Uterus (tissue), 4 donors: Measurements from ENCODE around the gene TRIM75. TPM values are rescaled to one million over a fixed set of nuclear protein-coding genes. Genes with fewer than 3 reads are reported as not detected.
"Not testable (repeated sequence)": the region's sequence is repeated elsewhere in the genome, so short reads cannot be mapped to it uniquely, and the experiment has no call there.

Experiments
- DNase-seq, 2 donors: peaks; one replicate each; pipeline ENCODE4 v3.0.0-alpha.2; 2019 to 2020
- H3K27ac ChIP-seq, 2 donors: fragments of 200-600 bp; sonication (generic); 1 replicate in 1 of 2; 2 replicates in 1 of 2; pipeline ENCODE4 v1.5.1; 2016 to 2018
- H3K27me3 ChIP-seq, 2 donors: fragments of 200-600 bp; sonication (generic); one replicate each; pipeline ENCODE4 v1.5.1; 2018 to 2019; ENCODE audit warnings: control low read depth in 1 of 2
- H3K36me3 ChIP-seq, 2 donors: fragments of 200-600 bp; sonication (generic); one replicate each; pipeline ENCODE4 v1.5.1; 2019; ENCODE audit warnings: control low read depth in 1 of 2
- H3K4me1 ChIP-seq, 2 donors: fragments of 200-600 bp; sonication (generic); one replicate each; pipeline ENCODE4 v1.5.1; 2018 to 2019; ENCODE audit warnings: control low read depth in 1 of 2
- H3K4me3 ChIP-seq, 2 donors: fragments of 200-600 bp; sonication (generic); 1 replicate in 1 of 2; 2 replicates in 1 of 2; pipeline ENCODE4 v1.5.1; 2018 to 2019; ENCODE audit warnings: mild to moderate bottlenecking in 1 of 2
- H3K9me3 ChIP-seq, 2 donors: fragments of 200-600 bp; sonication (generic); one replicate each; pipeline ENCODE4 v1.5.1; 2019; ENCODE audit warnings: control low read depth in 1 of 2
- CTCF ChIP-seq, 4 experiments: fragments of 200-600 bp in 2 of 4; fragments of 450-650 bp in 2 of 4; sonication (generic) in 2 of 4; IDR thresholded peaks; one replicate each; pipeline ENCODE4 v1.5.1; 2016 to 2019; ENCODE audit warnings: antibody characterized with exemption in 4 of 4, mild to moderate bottlenecking in 2 of 4, moderate library complexity in 1 of 4
- POLR2A ChIP-seq, 2 donors: fragments of 450-650 bp; IDR thresholded peaks; one replicate each; pipeline ENCODE4 v1.6.1; 2016; ENCODE audit warnings: antibody characterized with exemption in 2 of 2, mild to moderate bottlenecking in 1 of 2, moderate library complexity in 1 of 2
- intact Hi-C: fragments of 100-400 bp; cut with DNase I; formaldehyde crosslinking; loops from one replicate; pipeline ENCODE4 v1.15.1; 2023; ENCODE audit warnings: low total_unique reads
- total RNA-seq, 4 donors: library from RNA; depleted of rRNA in 3 of 4; stranded (reverse); fragments of >200 nt in 3 of 4; gene quantifications; one replicate each; pipeline versions ENCODE4 v1.1.0 to v1.2.4, GENCODE V29; 2014 to 2023
- donor health status: DM: yes; HTN: yes; CAD: no.

Gene TRIM75
- total RNA-seq, 4 donors from 2014 or later: not detected

GRCh38 chr4:165079476-165079875 lies 25.8 kb downstream of the TRIM75 start:
- Histone ChIP-seq H3K27me3 (no peaks in the 10 kb centered on the region), H3K36me3 (no peaks in the 10 kb centered on the region), H3K27ac (no peak overlapping the region), H3K4me3 (no peak overlapping the region), H3K4me1 (no peaks in the 10 kb centered on the region), H3K9me3 (no peaks in the 10 kb centered on the region)
- TF ChIP-seq POLR2A (IDR thresholded peaks at IDR 0.05) (no peak), CTCF (IDR thresholded peaks at IDR 0.05) (no peak)
- intact Hi-C loops: no loop called here
- DNase-seq: no peak

GRCh38 chr4:165084787-165085186 lies 31.1 kb downstream of the TRIM75 start:
- H3K27ac ChIP-seq, intact Hi-C loops, DNase-seq, H3K4me1 ChIP-seq, H3K4me3 ChIP-seq, H3K27me3 ChIP-seq, H3K36me3 ChIP-seq, H3K9me3 ChIP-seq: not testable (repeated sequence)

DNA sequence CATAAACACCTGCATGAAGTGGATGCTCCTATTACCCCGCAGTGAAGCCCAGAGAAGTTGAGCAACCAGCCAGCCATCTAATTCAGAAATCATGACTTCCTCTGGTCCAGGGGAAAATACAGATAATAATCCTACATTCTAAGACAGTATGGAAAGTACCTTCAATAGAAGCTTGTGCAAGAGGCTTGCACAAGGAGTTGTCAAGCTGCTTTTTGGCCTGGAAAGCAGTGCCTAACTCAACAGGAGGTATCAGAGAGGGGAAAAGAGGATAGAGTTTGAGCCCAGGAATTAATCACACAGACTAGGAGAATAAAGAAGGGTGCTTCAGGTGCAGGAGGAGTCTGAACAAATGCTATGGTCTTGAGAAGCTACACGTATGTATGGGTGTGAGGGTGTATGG lies 32.3 kb downstream of the TRIM75 start:
- DNase-seq: no peak
- no peaks in the 10 kb centered on the region for H3K9me3 ChIP-seq
- TF ChIP-seq POLR2A (IDR thresholded peaks at IDR 0.05) (no peak), CTCF (IDR thresholded peaks at IDR 0.05) (no peak)
- no peak overlapping the region for H3K4me3 ChIP-seq
- intact Hi-C loops: no loop called here
- no peaks in the 10 kb centered on the region for H3K4me1 ChIP-seq
- no peaks in the 10 kb centered on the region for H3K36me3 ChIP-seq
- no peak overlapping the region for H3K27ac ChIP-seq
- H3K27me3 ChIP-seq: no peaks in the 10 kb centered on the region

DNA sequence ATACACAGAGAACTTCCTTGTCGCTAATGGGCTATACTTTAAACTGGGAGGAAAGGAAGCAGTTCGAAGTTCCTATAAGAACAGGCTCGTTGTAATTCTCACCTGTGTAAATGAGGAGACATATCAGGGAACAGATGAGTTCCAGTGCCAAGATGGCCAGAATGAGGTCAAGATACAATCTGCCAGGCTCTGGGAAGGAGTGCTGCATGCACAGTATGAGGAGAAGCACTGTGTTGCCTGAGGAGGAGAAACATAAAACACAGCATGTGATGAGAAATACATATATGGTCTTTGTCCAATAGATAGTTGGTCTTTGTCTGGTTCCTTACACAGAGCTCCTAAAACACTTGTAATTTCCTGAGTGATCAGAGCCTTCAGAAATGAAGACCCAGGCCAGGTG lies 34.7 kb downstream of the TRIM75 start:
- Histone ChIP-seq H3K36me3 (no peaks in the 10 kb centered on the region), H3K9me3 (no peaks in the 10 kb centered on the region), H3K4me1 (no peaks in the 10 kb centered on the region), H3K4me3 (no peak overlapping the region), H3K27ac (no peak overlapping the region), H3K27me3 (no peaks in the 10 kb centered on the region)
- intact Hi-C loops: no loop called here
- TF ChIP-seq CTCF (IDR thresholded peaks at IDR 0.05) (no peak), POLR2A (IDR thresholded peaks at IDR 0.05) (no peak)
- DNase-seq: no peak

GRCh38 chr4:165092187-165092586 lies 38.5 kb downstream of the TRIM75 start:
- H3K4me1 ChIP-seq, H3K27me3 ChIP-seq, H3K36me3 ChIP-seq, DNase-seq, intact Hi-C loops, H3K27ac ChIP-seq, H3K9me3 ChIP-seq, H3K4me3 ChIP-seq: not testable (repeated sequence)

- no peak for TF ChIP-seq CTCF (IDR thresholded peaks at IDR 0.05)
- no peak for TF ChIP-seq POLR2A (IDR thresholded peaks at IDR 0.05)
- no peaks in the 10 kb centered on the region for H3K36me3 ChIP-seq
- intact Hi-C loops: no loop called here
- DNase-seq: no peak
- H3K27me3 ChIP-seq: no peaks in the 10 kb centered on the region
- no peaks in the 10 kb centered on the region for H3K4me1 ChIP-seq
- no peak overlapping the region for H3K4me3 ChIP-seq
- no peaks in the 10 kb centered on the region for H3K9me3 ChIP-seq
- H3K27ac ChIP-seq: no peak overlapping the region
Measured at GRCh38 chr4:165094873-165095272, 41.2 kb downstream of the TRIM75 start.
